GM12873 (cell line): ENCODE measurements around the gene EDA.

Experiments
- TF ChIP-seq, protein P1 (sequence below): IDR thresholded peaks from 2 replicates; pipeline ENCODE4 v1.5.1; 2012; ENCODE audit warnings: low read depth, mild to moderate bottlenecking, moderate library complexity, low read length, control low read depth; ENCODE audit not compliant: insufficient read depth; ENCODE audit errors: missing control alignments

Gene EDA

DNA sequence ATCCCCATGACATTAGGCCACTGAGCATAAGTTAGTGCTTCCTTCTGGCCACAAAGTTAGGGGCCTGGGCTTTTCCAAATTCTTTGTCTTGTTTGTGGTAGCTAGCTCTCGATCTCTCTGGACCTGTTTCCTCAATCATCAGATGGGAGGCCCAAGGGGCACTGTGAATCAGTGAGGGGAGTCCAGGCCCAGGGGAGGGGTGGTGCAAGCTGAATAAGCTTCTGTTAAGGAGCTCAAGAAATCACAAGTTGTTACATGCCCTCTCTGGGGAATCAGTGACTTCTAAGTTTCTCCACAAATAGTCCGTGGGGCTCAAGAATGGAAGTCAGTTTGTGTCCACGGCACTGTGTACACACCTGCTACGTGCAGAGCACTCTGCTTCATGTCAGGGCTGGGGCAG, 418.7 kb downstream of the EDA start:
- TF ChIP-seq, protein P1, sequence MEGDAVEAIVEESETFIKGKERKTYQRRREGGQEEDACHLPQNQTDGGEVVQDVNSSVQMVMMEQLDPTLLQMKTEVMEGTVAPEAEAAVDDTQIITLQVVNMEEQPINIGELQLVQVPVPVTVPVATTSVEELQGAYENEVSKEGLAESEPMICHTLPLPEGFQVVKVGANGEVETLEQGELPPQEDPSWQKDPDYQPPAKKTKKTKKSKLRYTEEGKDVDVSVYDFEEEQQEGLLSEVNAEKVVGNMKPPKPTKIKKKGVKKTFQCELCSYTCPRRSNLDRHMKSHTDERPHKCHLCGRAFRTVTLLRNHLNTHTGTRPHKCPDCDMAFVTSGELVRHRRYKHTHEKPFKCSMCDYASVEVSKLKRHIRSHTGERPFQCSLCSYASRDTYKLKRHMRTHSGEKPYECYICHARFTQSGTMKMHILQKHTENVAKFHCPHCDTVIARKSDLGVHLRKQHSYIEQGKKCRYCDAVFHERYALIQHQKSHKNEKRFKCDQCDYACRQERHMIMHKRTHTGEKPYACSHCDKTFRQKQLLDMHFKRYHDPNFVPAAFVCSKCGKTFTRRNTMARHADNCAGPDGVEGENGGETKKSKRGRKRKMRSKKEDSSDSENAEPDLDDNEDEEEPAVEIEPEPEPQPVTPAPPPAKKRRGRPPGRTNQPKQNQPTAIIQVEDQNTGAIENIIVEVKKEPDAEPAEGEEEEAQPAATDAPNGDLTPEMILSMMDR = no peak

DNA sequence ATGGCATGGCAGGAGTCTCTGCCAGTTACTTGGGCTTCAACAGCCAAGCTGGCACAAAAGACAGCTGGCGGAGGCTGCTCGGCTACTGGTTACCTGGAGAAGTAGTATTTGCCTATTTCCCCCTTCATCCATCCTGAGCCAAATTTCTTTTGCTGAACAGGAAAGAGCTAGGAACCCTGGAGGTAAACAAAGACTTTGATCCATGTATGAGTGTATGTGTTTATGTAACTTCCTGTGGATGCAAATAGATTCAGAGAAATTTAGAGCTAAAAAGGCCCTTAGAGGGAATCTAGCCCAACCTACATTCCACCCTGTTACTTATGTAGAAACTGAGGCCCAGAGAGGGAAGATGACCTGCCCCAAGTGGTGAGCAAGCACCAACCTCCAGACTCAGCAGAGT, 422.6 kb downstream of the EDA start:
- TF ChIP-seq, protein P1 = no peak

DNA sequence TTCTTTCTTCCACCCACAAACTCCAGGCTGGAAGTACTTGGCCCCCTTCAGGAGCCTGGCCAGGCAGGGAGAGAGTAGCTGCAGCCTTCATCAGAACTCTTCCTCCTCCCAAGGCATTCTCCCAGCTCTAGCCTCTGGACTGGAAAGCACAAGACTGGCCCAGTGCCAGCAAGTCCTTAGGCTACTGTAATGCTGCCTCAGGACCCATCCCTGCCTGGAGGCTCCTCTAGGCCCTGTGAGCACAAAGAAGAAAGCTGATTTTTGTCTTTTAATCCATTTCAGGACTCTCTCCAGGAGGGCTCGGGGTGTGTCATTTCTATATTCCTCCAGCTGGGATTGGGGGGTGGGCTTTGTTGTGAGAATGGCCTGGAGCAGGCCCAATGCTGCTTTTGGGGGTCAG, 423.0 kb downstream of the EDA start:
- TF ChIP-seq, protein P1 = no peak

DNA sequence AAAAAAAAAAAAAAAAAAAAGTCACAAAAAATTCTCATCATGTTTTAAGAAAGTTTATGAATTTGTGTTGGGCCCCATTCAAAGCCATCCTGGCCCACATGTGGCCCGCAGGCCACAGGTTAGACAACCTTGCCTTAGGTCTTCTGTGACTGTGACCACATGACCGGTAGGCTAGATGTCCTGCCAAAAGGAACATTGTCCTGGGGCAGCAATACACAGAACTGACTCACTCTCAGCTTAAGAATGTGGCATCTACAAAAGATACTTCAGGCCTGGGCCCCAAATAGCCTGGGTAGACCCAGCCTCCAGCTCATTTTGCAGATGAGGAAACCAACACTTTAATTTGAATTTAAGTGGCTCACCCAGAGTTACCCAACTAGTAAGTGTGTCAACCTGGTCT, 423.8 kb downstream of the EDA start:
- TF ChIP-seq, protein P1 = no peak

DNA sequence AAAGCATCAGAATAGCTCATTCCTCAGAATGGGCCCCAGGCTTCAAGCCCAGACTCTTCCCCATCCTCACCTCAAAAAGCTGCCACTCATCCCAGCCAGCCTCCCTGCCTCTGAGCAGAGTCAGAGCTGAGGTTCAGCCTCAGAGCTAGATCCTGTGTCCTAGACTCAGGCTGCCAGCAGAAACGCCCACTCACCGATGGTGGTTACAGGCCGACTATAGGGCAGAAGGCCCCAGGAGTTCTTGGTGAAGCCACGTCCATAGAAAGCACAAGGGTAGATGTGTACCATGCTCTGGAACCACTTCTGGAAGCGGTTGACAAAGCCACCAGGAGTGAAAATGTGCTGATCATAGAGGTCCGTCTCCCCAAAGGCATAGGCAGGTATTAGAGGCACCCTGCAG, 426.1 kb downstream of the EDA start:
- TF ChIP-seq, protein P1 = no peak

DNA sequence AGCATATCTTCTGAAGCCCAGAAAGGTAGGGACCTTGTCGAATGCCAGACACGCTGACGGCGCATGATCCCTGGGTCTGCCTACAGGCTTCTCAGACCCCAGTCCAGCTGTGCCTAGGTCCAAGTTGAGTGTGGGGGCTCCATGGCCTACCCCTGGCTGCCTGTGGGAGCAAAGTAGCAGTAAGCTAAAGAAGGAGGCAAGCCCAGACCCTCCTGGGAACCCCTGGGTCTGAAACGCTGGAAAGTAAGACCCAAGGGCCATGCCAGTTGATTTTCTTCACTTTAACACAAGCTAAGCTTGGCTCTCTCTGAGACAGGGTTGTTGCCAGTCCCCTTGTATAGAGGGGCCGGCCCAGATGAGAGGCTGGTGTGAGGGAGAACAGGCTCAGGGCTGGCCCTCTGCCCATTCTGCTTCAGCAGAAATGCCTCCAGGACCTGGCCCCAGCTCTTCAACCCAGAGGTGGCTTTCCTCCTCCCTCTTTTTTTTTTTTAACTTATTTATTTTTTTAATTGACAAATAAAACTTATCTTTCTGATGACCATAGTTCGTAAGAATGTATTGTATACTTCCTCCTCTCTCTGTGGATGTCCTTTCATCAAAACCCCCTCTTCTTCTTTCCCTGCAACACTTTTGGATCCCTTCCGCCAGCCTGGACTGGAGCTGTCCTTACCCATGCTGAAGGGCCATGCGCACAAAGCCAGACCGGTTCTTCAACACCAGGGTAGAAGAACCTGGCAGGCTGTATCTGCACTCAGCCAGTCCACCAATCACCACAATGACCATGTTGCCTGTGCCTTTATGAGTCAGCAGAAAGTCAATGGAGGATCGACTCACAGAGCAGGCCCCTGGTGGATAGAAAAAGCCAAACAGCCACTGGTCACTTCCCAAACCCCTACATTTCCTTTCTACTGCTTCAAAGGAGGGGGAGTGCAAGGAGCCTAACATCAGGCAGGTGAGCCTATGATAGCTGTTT, 426.8 kb downstream of the EDA start:
- TF ChIP-seq, protein P1 = peak; percentile 13

DNA sequence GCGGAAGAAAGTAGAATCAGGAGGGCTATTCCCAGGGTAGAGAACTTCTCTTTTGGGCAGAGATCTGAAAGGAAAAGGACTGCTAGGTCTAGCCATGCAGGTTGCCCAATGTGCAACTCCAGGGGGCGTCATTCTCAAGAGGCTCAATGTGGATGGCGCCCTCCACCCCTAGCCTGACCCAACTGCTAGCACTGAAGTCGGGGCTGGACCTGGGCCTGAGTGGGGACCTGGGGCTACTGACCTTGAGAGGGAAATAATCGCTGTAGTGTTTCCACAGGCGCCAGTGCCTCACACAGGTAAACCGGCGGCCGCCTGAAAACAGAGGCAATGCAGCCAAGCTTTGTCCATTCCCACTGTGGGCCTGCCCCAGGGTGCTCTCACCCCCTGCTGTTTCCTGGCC, 427.8 kb downstream of the EDA start:
- TF ChIP-seq, protein P1 = no peak
